HEK293 (cell line): ENCODE results near the gene LIPA.

Source experiments
- CTCF ChIA-PET: fragments of 350-600 bp; formaldehyde crosslinking; extraction: SDS; loops from one replicate; lab custom pipeline; 2021; ENCODE audit warnings: antibody characterized with exemption; lab: Yijun Ruan, JAX
- POLR2A ChIA-PET: fragments of 300-600 bp; formaldehyde crosslinking; extraction: SDS; loops from one replicate; lab custom pipeline; 2020; ENCODE audit warnings: antibody characterized with exemption, inconsistent platforms; lab: Yijun Ruan, JAX
- H3K27ac ChIP-seq: fragments of 200-500 bp; sonication (Bioruptor generic); 2 replicates; pipeline ENCODE4 v1.5.1; 2014; ENCODE audit warnings: low read depth, low read length, control low read depth, inconsistent platforms; ENCODE audit errors: extremely low read depth
- H3K36me3 ChIP-seq, 2 experiments: fragments of 200-500 bp in 1 of 2; sonication (Bioruptor generic) in 1 of 2; 1 replicate in 1 of 2; 2 replicates in 1 of 2; pipeline ENCODE4 v1.5.1; 2014 to 2017; ENCODE audit warnings: inconsistent platforms in 2 of 2, low read length in 2 of 2; ENCODE audit not compliant: control insufficient read depth in 2 of 2, insufficient read depth in 1 of 2
- H3K4me1 ChIP-seq: fragments of 200-500 bp; sonication (Bioruptor generic); 2 replicates; pipeline ENCODE4 v1.5.1; 2014; ENCODE audit warnings: mild to moderate bottlenecking, low read length, inconsistent platforms; ENCODE audit not compliant: control insufficient read depth, insufficient read depth
- H3K4me3 ChIP-seq: 2 replicates; pipeline ENCODE4 v1.5.1; 2011; ENCODE audit warnings: low read depth, mild to moderate bottlenecking, control low read depth, low read length, moderate library complexity
- H3K9me3 ChIP-seq: fragments of 200-500 bp; sonication (Bioruptor generic); 2 replicates; pipeline ENCODE4 v1.5.1; 2014; ENCODE audit warnings: low read depth, low read length, inconsistent platforms; ENCODE audit not compliant: control insufficient read depth, insufficient read depth
- BCL11A ChIP-seq: fragments of 450-650 bp; formaldehyde crosslinking; IDR thresholded peaks from 2 replicates; pipeline ENCODE4 v1.5.1; 2016; ENCODE audit warnings: low read depth, missing biosample characterization, missing genetic modification characterization
- HIC1 ChIP-seq: fragments of 450-650 bp; formaldehyde crosslinking; IDR thresholded peaks from 2 replicates; pipeline ENCODE4 v1.5.1; 2016; ENCODE audit warnings: missing biosample characterization, missing genetic modification characterization
- KLF17 ChIP-seq: fragments of 450-650 bp; formaldehyde crosslinking; IDR thresholded peaks from 2 replicates; pipeline ENCODE4 v1.5.1; 2016; ENCODE audit warnings: missing biosample characterization, missing genetic modification characterization
- OVOL3 ChIP-seq: fragments of 450-650 bp; formaldehyde crosslinking; IDR thresholded peaks from 2 replicates; pipeline ENCODE4 v1.5.1; 2016; ENCODE audit warnings: missing biosample characterization, missing genetic modification characterization
- PRDM10 ChIP-seq: fragments of 450-650 bp; formaldehyde crosslinking; IDR thresholded peaks from 2 replicates; pipeline ENCODE4 v1.5.1; 2016; ENCODE audit warnings: missing biosample characterization, missing genetic modification characterization
- SCRT1 ChIP-seq: fragments of 450-650 bp; formaldehyde crosslinking; IDR thresholded peaks from 2 replicates; pipeline ENCODE4 v1.5.1; 2016; ENCODE audit warnings: missing biosample characterization, missing genetic modification characterization, borderline replicate concordance
- YY2 ChIP-seq: fragments of 450-650 bp; formaldehyde crosslinking; IDR thresholded peaks from 2 replicates; pipeline ENCODE4 v1.5.1; 2016; ENCODE audit warnings: missing biosample characterization, missing genetic modification characterization
- ZEB2 ChIP-seq: fragments of 450-650 bp; formaldehyde crosslinking; IDR thresholded peaks from 2 replicates; pipeline ENCODE4 v1.5.1; 2016; ENCODE audit warnings: missing biosample characterization, missing genetic modification characterization
- ZNF174 ChIP-seq: fragments of 450-650 bp; formaldehyde crosslinking; IDR thresholded peaks from 2 replicates; pipeline ENCODE4 v1.5.0; 2017; ENCODE audit warnings: missing biosample characterization, mild to moderate bottlenecking, missing genetic modification characterization
- ZNF341 ChIP-seq: fragments of 450-650 bp; formaldehyde crosslinking; IDR thresholded peaks from 2 replicates; pipeline ENCODE4; 2016; ENCODE audit warnings: low read depth, missing biosample characterization, missing genetic modification characterization
- ZNF449 ChIP-seq: fragments of 450-650 bp; formaldehyde crosslinking; IDR thresholded peaks from 2 replicates; pipeline ENCODE4 v1.5.1; 2017; ENCODE audit warnings: missing biosample characterization, mild to moderate bottlenecking, missing genetic modification characterization, moderate library complexity
- ZNF473 ChIP-seq: fragments of 450-650 bp; formaldehyde crosslinking; IDR thresholded peaks from 2 replicates; pipeline ENCODE4 v1.5.1; 2017; ENCODE audit warnings: missing biosample characterization, missing genetic modification characterization
- ZNF549 ChIP-seq: fragments of 450-650 bp; IDR thresholded peaks from 2 replicates; pipeline ENCODE4 v1.5.1; 2018; ENCODE audit warnings: missing biosample characterization, missing genetic modification characterization, mild to moderate bottlenecking, inconsistent platforms, moderate library complexity
- ZNF621 ChIP-seq: fragments of 450-650 bp; formaldehyde crosslinking; IDR thresholded peaks from 2 replicates; pipeline ENCODE4 v1.5.1; 2017; ENCODE audit warnings: missing biosample characterization, missing genetic modification characterization
- ZNF660 ChIP-seq: fragments of 450-650 bp; IDR thresholded peaks from 2 replicates; pipeline ENCODE4 v1.5.1; 2018; ENCODE audit warnings: missing biosample characterization, mild to moderate bottlenecking, missing genetic modification characterization

The LIPA gene

GRCh38 chr10:89182894-89183293, 68.7 kb downstream of the LIPA start (continued):
- TF ChIP-seq ZNF449 (no peak), ZNF660 (tag by site-specific recombination) (no peak)

- TF ChIP-seq BCL11A (no peak), KLF17 (tag by site-specific recombination) (no peak), OVOL3 (no peak)
- ChIA-PET POLR2A (no interaction called here), CTCF (no interaction called here)
- no peaks in the 10 kb centered on the region for H3K4me1 ChIP-seq
- H3K9me3 ChIP-seq = no peaks in the 10 kb centered on the region
- H3K27ac ChIP-seq = no peak overlapping the region
- H3K4me3 ChIP-seq = no peak overlapping the region
- H3K36me3 ChIP-seq = no peaks in the 10 kb centered on the region
Measured at GRCh38 chr10:89175816-89176215, 75.8 kb downstream of the LIPA start.

GRCh38 chr10:89173075-89173474, 78.5 kb downstream of the LIPA start:
- no peak for TF ChIP-seq ZNF473 (tag by site-specific recombination)
- TF ChIP-seq ZNF549 = no peak
- TF ChIP-seq PRDM10 = no peak
- no peak for TF ChIP-seq ZEB2
- no peak for TF ChIP-seq ZNF341 (tag by site-specific recombination)
- Histone ChIP-seq H3K27ac (no peak overlapping the region), H3K4me1 (no peaks in the 10 kb centered on the region), H3K36me3 (no peaks in the 10 kb centered on the region), H3K9me3 (no peaks in the 10 kb centered on the region), H3K4me3 (no peak overlapping the region)
- ChIA-PET POLR2A (no interaction called here), CTCF (no interaction called here)

- TF ChIP-seq SCRT1 (tag by site-specific recombination) = no peak
- no peak for TF ChIP-seq PRDM10
- no peak for TF ChIP-seq YY2 (tag by site-specific recombination)
- no peak for TF ChIP-seq HIC1
- no peak for TF ChIP-seq ZNF621 (tag by site-specific recombination)
- no peak for TF ChIP-seq ZNF174
- Histone ChIP-seq H3K9me3 (no peaks in the 10 kb centered on the region), H3K4me1 (no peaks in the 10 kb centered on the region), H3K27ac (no peak overlapping the region), H3K36me3 (no peaks in the 10 kb centered on the region), H3K4me3 (no peak overlapping the region)
- ChIA-PET POLR2A (no interaction called here), CTCF (no interaction called here)
Measured at GRCh38 chr10:89171996-89172395, 79.6 kb downstream of the LIPA start.
